PFSK-1 (cell line): ENCODE data around the gene ARHGAP18.

ENCODE experiments used
- FOXP2 ChIP-seq: optimal IDR thresholded peaks from 2 replicates; pipeline ENCODE3; 2011; ENCODE audit warnings: borderline replicate concordance, control low read depth, inconsistent platforms; ENCODE audit not compliant: insufficient read depth; ENCODE audit errors: extremely low read length, extremely low read depth
- POLR2AphosphoS5 ChIP-seq: IDR thresholded peaks from 2 replicates; pipeline ENCODE4 v1.6.1; 2012; ENCODE audit warnings: low read depth, mild to moderate bottlenecking, control low read depth, low read length, moderate library complexity
- REST ChIP-seq, 2 experiments: IDR thresholded peaks; 2 replicates each; pipeline versions ENCODE4 v1.6.1 to v1.8.0; 2011 to 2012; ENCODE audit warnings: low read depth in 2 of 2, low read length in 2 of 2, control low read depth in 1 of 2, inconsistent platforms in 1 of 2, mild to moderate bottlenecking in 1 of 2, moderate library complexity in 1 of 2; ENCODE audit not compliant: insufficient read depth in 1 of 2
- SIN3A ChIP-seq: IDR thresholded peaks from 2 replicates; pipeline ENCODE4 v1.6.1; 2012; ENCODE audit warnings: mild to moderate bottlenecking, low read length, moderate library complexity, borderline replicate concordance; ENCODE audit not compliant: insufficient read depth

GRCh38 chr6:129638055-129638684 is 71.8 kb downstream of the ARHGAP18 start:
- TF ChIP-seq POLR2AphosphoS5, result no peak
- TF ChIP-seq REST (IDR thresholded peaks at IDR 0.05; ENCODE audit: insufficient read depth in 1 of 2, low read depth in 2 of 2, low read length in 2 of 2), result no peak
- TF ChIP-seq FOXP2, result no peak
- TF ChIP-seq SIN3A, result no peak
